HepG2 (cell line): ENCODE measurements around the gene HHATL. TPM values are rescaled to one million over a fixed set of nuclear protein-coding genes. Genes with fewer than 3 reads are reported as not detected.

ENCODE experiments used
- ASH2L ChIP-seq: fragments of 300-600, 200-600 bp; sonication (generic); IDR thresholded peaks from 2 replicates; pipeline ENCODE4 v1.7.0; 2017; ENCODE audit warnings: low read depth, mild to moderate bottlenecking, moderate library complexity, mixed read lengths, low read length; ENCODE audit not compliant: insufficient read length
- DMAP1 ChIP-seq: IDR thresholded peaks from 2 replicates; pipeline ENCODE4 v1.6.1; 2016
- DNMT3B ChIP-seq: conservative IDR thresholded peaks from 2 replicates; pipeline ENCODE4 v1.6.1; 2016; ENCODE audit warnings: missing biosample characterization, control low read depth
- HDAC2 ChIP-seq: sonication (generic); formaldehyde crosslinking; IDR thresholded peaks from 2 replicates; pipeline ENCODE4 v1.4.0; 2020; ENCODE audit warnings: missing genetic modification reagents
- HDAC6 ChIP-seq: fragments of 200-600 bp; sonication (generic); IDR thresholded peaks from 2 replicates; pipeline ENCODE4 v1.7.0; 2017; ENCODE audit warnings: mild to moderate bottlenecking, antibody characterized with exemption, low read length, low read depth
- KDM2A ChIP-seq: sonication (generic); formaldehyde crosslinking; IDR thresholded peaks from 2 replicates; pipeline ENCODE4 v1.4.0; 2020; ENCODE audit warnings: low read depth, missing genetic modification reagents, borderline replicate concordance
- KMT2B ChIP-seq: IDR thresholded peaks from 2 replicates; pipeline ENCODE4 v1.6.1; 2016; ENCODE audit warnings: missing genetic modification reagents, missing compliant biosample characterization
- NCOA5 ChIP-seq: sonication (generic); formaldehyde crosslinking; IDR thresholded peaks from 2 replicates; pipeline ENCODE4 v1.4.0; 2020; ENCODE audit warnings: missing genetic modification reagents
- NR2F6 ChIP-seq, 2 experiments: IDR thresholded peaks; 2 replicates each; pipeline ENCODE4 v1.6.1; 2016; ENCODE audit warnings: antibody characterized with exemption in 1 of 2, mild to moderate bottlenecking in 1 of 2
- PHF8 ChIP-seq: sonication (generic); formaldehyde crosslinking; IDR thresholded peaks from 2 replicates; pipeline ENCODE4 v1.5.0; 2020; ENCODE audit warnings: missing genetic modification reagents
- RBM39 ChIP-seq: fragments of 200-400 bp; formaldehyde crosslinking; IDR thresholded peaks from one replicate; pipeline ENCODE4 v1.6.1; 2018; ENCODE audit warnings: antibody characterized with exemption, mild to moderate bottlenecking, low read depth, low read length; ENCODE audit not compliant: poor library complexity, severe bottlenecking
- ZBTB25 ChIP-seq: IDR thresholded peaks from 2 replicates; pipeline ENCODE4 v1.6.1; 2018; ENCODE audit warnings: missing genetic modification reagents
- ZBTB7B ChIP-seq: sonication (generic); formaldehyde crosslinking; IDR thresholded peaks from 2 replicates; pipeline ENCODE4 v1.4.0; 2020; ENCODE audit warnings: missing genetic modification reagents
- ZFX ChIP-seq: sonication (generic); formaldehyde crosslinking; IDR thresholded peaks from 2 replicates; pipeline ENCODE4 v1.4.0; 2020; ENCODE audit warnings: mild to moderate bottlenecking, low read depth, missing genetic modification reagents, moderate library complexity
- ZMYM3 ChIP-seq: sonication (generic); formaldehyde crosslinking; IDR thresholded peaks from 2 replicates; pipeline ENCODE4 v1.5.1; 2020; ENCODE audit warnings: mild to moderate bottlenecking, missing genetic modification reagents
- ZNF709 ChIP-seq: sonication (generic); formaldehyde crosslinking; IDR thresholded peaks from 2 replicates; pipeline ENCODE4 v1.5.0; 2020; ENCODE audit warnings: mild to moderate bottlenecking, missing genetic modification reagents
- ZSCAN22 ChIP-seq: sonication (generic); formaldehyde crosslinking; IDR thresholded peaks from 2 replicates; pipeline ENCODE4 v1.4.0; 2020; ENCODE audit warnings: mild to moderate bottlenecking, missing genetic modification reagents
- polyA plus RNA-seq, 8 experiments: library from polyadenylated mRNA; depleted of rRNA in 3 of 8; stranded (reverse) in 7 of 8; unstranded in 1 of 8; fragments of >200 nt; fragmentation: Illumina TruSeq in 4 of 8; extraction: Trizol in 4 of 8; gene quantifications; 2 replicates each; pipeline versions ENCODE4 v1.2.1 to v1.2.3, GENCODE V29; 2011 to 2016; ENCODE audit warnings: low read depth in 4 of 8, missing spikeins in 1 of 8, mixed read lengths in 1 of 8; ENCODE audit not compliant: insufficient read depth in 1 of 8
- total RNA-seq, 5 experiments: library from RNA; depleted of rRNA; stranded (reverse); fragments of >200 nt; fragmentation: Illumina TruSeq; extraction: Trizol; gene quantifications; 2 replicates each; pipeline ENCODE4 v1.2.3, GENCODE V29; 2016; ENCODE audit warnings: low read depth in 1 of 5
- TF ChIP-seq, protein P1 (sequence below): sonication (generic); formaldehyde crosslinking; IDR thresholded peaks from 2 replicates; pipeline ENCODE4 v1.8.0; 2022; ENCODE audit warnings: missing genetic modification reagents, low read depth, mild to moderate bottlenecking, borderline replicate concordance
- TF ChIP-seq, protein P2 (sequence below): sonication (generic); formaldehyde crosslinking; IDR thresholded peaks from 2 replicates; pipeline ENCODE4 v1.5.0; 2020; ENCODE audit warnings: missing genetic modification reagents, mild to moderate bottlenecking, borderline replicate concordance
- TF ChIP-seq, protein P3 (sequence below), 2 experiments: sonication (generic) in 1 of 2; formaldehyde crosslinking in 1 of 2; IDR thresholded peaks; 2 replicates each; pipeline versions ENCODE4 v1.6.1 to v1.9.0; 2014 to 2022; ENCODE audit warnings: antibody characterized with exemption in 1 of 2, borderline replicate concordance in 1 of 2, inconsistent platforms in 1 of 2, low read depth in 1 of 2, missing genetic modification reagents in 1 of 2

HHATL gene
- total and polyA plus RNA-seq, 2 of the 13 experiments (the other 11 are each of a cell fraction or from before 2014, with no cell fraction given), result 0.26 TPM; not detected in 1

DNA sequence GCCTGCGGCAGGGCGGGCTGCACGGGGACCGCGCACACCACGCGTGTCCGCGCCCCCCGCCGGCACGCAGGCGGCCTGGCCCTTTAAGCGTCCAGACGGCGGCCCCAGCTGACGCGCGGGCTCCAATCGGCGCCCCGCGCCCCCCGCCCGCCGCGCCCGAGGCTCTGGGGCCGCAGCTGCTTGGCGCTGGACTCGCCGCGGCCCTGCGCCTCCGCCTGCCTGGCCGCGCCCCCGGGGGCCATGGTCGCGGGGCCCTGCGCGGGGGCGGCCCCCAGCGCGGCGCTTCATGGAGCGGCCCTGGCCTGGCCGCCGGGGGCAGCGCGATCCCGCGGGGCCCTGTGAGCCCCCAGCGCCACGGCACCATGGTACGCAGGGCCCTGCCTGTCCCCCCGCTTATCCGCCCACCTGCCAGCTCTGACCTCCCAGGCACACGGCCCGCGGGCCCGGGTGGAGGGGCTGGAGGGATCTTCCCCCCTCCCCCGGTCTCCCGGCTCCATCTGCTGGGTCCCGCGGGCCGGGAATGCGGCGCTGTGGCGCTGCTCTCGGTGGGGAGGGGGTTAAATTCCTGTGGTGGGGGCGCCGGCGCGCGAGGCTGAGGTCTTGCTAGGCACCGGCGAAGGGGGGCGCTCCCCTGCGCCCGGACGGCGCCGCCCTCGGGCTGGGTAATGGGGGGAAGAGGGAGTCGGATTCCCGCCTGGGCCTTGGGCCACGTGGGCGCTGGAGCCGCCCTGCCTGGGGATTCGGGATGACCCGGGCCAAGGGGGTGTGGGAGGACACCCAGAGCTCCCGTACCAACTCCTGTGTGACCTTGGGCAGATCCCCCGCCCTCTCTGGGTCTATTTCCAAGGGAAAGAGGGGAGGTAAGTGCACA is 48.0 kb downstream of the HHATL start (continued):
- TF ChIP-seq, protein P1, sequence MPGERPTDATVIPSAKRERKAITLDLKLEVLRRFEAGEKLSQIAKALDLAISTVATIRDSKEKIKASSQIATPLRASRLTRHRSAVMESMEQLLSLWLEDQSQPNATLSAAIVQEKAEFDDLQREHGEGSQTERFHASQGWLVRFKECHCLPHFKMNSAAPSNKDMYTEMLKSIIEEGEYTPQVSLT (CRISPR knock-in tag), result no peak
- TF ChIP-seq DMAP1 (peak; percentile 56), NCOA5 (no peak), RBM39 (no peak), ZBTB7B (CRISPR knock-in tag) (peak; percentile 52), ASH2L (peak; percentile 32), DNMT3B (CRISPR knock-in tag) (peak; percentile 70; the same call in 1 of the 2 replicates), NR2F6 (IDR thresholded peaks at IDR 0.05) (0 out of 2 replicates have a peak, but pooled peaks have one; percentile 5), NR2F6 (CRISPR knock-in tag; IDR thresholded peaks at IDR 0.05) (no peak), ZNF709 (CRISPR knock-in tag) (no peak), ZFX (CRISPR knock-in tag) (peak; percentile 64), HDAC6 (no peak), PHF8 (peak; percentile 66), KMT2B (CRISPR knock-in tag) (peak; percentile 63), ZSCAN22 (CRISPR knock-in tag) (peak; percentile 83), HDAC2 (CRISPR knock-in tag) (peak; percentile 42; the same call in 1 of the 2 replicates), ZMYM3 (CRISPR knock-in tag) (peak; percentile 91), KDM2A (peak; percentile 52), ZBTB25 (CRISPR knock-in tag) (no peak)
- TF ChIP-seq, protein P2, sequence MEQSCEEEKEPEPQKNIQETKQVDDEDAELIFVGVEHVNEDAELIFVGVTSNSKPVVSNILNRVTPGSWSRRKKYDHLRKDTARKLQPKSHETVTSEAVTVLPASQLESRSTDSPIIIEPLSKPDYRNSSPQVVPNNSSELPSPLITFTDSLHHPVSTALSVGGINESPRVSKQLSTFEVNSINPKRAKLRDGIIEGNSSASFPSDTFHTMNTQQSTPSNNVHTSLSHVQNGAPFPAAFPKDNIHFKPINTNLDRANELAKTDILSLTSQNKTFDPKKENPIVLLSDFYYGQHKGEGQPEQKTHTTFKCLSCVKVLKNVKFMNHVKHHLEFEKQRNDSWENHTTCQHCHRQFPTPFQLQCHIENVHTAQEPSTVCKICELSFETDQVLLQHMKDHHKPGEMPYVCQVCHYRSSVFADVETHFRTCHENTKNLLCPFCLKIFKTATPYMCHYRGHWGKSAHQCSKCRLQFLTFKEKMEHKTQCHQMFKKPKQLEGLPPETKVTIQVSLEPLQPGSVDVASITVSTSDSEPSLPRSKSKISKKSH, result peak; percentile 58; the same call in 1 of the 2 replicates
- TF ChIP-seq, protein P3, sequence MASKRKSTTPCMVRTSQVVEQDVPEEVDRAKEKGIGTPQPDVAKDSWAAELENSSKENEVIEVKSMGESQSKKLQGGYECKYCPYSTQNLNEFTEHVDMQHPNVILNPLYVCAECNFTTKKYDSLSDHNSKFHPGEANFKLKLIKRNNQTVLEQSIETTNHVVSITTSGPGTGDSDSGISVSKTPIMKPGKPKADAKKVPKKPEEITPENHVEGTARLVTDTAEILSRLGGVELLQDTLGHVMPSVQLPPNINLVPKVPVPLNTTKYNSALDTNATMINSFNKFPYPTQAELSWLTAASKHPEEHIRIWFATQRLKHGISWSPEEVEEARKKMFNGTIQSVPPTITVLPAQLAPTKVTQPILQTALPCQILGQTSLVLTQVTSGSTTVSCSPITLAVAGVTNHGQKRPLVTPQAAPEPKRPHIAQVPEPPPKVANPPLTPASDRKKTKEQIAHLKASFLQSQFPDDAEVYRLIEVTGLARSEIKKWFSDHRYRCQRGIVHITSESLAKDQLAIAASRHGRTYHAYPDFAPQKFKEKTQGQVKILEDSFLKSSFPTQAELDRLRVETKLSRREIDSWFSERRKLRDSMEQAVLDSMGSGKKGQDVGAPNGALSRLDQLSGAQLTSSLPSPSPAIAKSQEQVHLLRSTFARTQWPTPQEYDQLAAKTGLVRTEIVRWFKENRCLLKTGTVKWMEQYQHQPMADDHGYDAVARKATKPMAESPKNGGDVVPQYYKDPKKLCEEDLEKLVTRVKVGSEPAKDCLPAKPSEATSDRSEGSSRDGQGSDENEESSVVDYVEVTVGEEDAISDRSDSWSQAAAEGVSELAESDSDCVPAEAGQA (IDR thresholded peaks at IDR 0.05; ENCODE audit: low read depth), result 0 out of 2 replicates have a peak, but pooled peaks have one; percentile 18
- TF ChIP-seq, protein P3 (CRISPR knock-in tag; IDR thresholded peaks at IDR 0.05; ENCODE audit: borderline replicate concordance), result no peak
